Tibial artery (tissue), 4 donors: ENCODE measurements around the gene FAM120B.

Experiments
- DNase-seq, 2 donors: peaks; one replicate each; pipeline ENCODE4 v3.0.0-alpha.2; 2019
- H3K27ac ChIP-seq, 2 donors: fragments of 200-600 bp; sonication (generic) in 1 of 2; 1 replicate in 1 of 2; 2 replicates in 1 of 2; pipeline ENCODE4 v1.5.1; 2018 to 2019; ENCODE audit warnings: mild to moderate bottlenecking in 1 of 2
- H3K27me3 ChIP-seq, 2 donors: fragments of 200-600 bp; sonication (generic) in 1 of 2; one replicate each; pipeline versions ENCODE4 v1.5.1 to v1.6.0; 2016 to 2019
- H3K36me3 ChIP-seq, 3 donors: fragments of 200-600 bp; sonication (generic) in 2 of 3; one replicate each; pipeline ENCODE4 v1.5.1; 2016 to 2019; ENCODE audit warnings: mild to moderate bottlenecking in 2 of 3
- H3K4me1 ChIP-seq, 4 donors: fragments of 200-600 bp; sonication (generic) in 2 of 4; 1 replicate in 3 of 4; 2 replicates in 1 of 4; pipeline ENCODE4 v1.5.1; 2016 to 2019
- H3K4me3 ChIP-seq, 2 donors: fragments of 200-600 bp; sonication (generic) in 1 of 2; 1 replicate in 1 of 2; 2 replicates in 1 of 2; pipeline ENCODE4 v1.5.1; 2018 to 2019; ENCODE audit warnings: mild to moderate bottlenecking in 2 of 2
- H3K9me3 ChIP-seq, 3 donors: fragments of 200-600 bp; sonication (generic) in 1 of 3; one replicate each; pipeline ENCODE4 v1.5.1; 2016 to 2019
- CTCF ChIP-seq, 2 experiments: fragments of 200-600 bp in 1 of 2; fragments of 450-650 bp in 1 of 2; IDR thresholded peaks; one replicate each; pipeline ENCODE4 v1.5.1; 2017 to 2019; ENCODE audit warnings: antibody characterized with exemption in 2 of 2, mild to moderate bottlenecking in 1 of 2, moderate library complexity in 1 of 2
- intact Hi-C: fragments of 100-400 bp; cut with DNase I; formaldehyde crosslinking; loops from one replicate; pipeline ENCODE4 v1.15.0; 2023; ENCODE audit warnings: low total_unique reads

Gene FAM120B

GRCh38 chr6:170368544-170368943 is 62.0 kb downstream of the FAM120B start:
- no peaks in the 10 kb centered on the region for H3K9me3 ChIP-seq
- no peak for DNase-seq
- no peak overlapping the region for H3K27ac ChIP-seq
- peaks cover 0 to under 1% (median 0%) of the 10 kb centered on the region in 4 donors for H3K4me1 ChIP-seq
- no peaks in the 10 kb centered on the region for H3K27me3 ChIP-seq
- intact Hi-C loops: no loop called here
- H3K4me3 ChIP-seq: no peak overlapping the region
- TF ChIP-seq CTCF (IDR thresholded peaks at IDR 0.05): no peak
- peaks cover 2 to 44% (median 23%) of the 10 kb centered on the region in 3 donors for H3K36me3 ChIP-seq

GRCh38 chr6:170369403-170369802 is 62.8 kb downstream of the FAM120B start:
- intact Hi-C loops: no loop called here
- no peak for TF ChIP-seq CTCF (IDR thresholded peaks at IDR 0.05)
- Histone ChIP-seq H3K9me3 (no peaks in the 10 kb centered on the region), H3K4me1 (peaks cover 0 to 5% (median 0%) of the 10 kb centered on the region in 4 donors), H3K27me3 (no peaks in the 10 kb centered on the region), H3K4me3 (no peak overlapping the region), H3K27ac (no peak overlapping the region), H3K36me3 (peaks cover 0 to 35% (median 26%) of the 10 kb centered on the region in 3 donors)
- no peak for DNase-seq

- no peak for DNase-seq
- TF ChIP-seq CTCF (IDR thresholded peaks at IDR 0.05): no peak
- H3K4me1 ChIP-seq: peaks cover 0 to 5% (median 0%) of the 10 kb centered on the region in 4 donors
- H3K4me3 ChIP-seq: no peak overlapping the region
- H3K36me3 ChIP-seq: peaks cover 0 to 42% (median 33%) of the 10 kb centered on the region in 3 donors
- no peak overlapping the region for H3K27ac ChIP-seq
- no peaks in the 10 kb centered on the region for H3K27me3 ChIP-seq
- no peaks in the 10 kb centered on the region for H3K9me3 ChIP-seq
- intact Hi-C loops: no loop called here
Observed at GRCh38 chr6:170370416-170370815, 63.9 kb downstream of the FAM120B start.

GRCh38 chr6:170371080-170371479 is 64.5 kb downstream of the FAM120B start:
- Histone ChIP-seq H3K4me1 (peaks cover 0 to 5% (median 0%) of the 10 kb centered on the region in 4 donors), H3K9me3 (no peaks in the 10 kb centered on the region), H3K36me3 (peaks cover 0 to 45% (median 40%) of the 10 kb centered on the region in 3 donors), H3K27me3 (no peaks in the 10 kb centered on the region), H3K27ac (no peak overlapping the region), H3K4me3 (no peak overlapping the region)
- intact Hi-C loops: no loop called here
- no peak for TF ChIP-seq CTCF (IDR thresholded peaks at IDR 0.05)
- DNase-seq: no peak

- peaks cover 0 to 5% (median 0%) of the 10 kb centered on the region in 4 donors for H3K4me1 ChIP-seq
- no peak for TF ChIP-seq CTCF (IDR thresholded peaks at IDR 0.05)
- intact Hi-C loops: no loop called here
- no peaks in the 10 kb centered on the region for H3K9me3 ChIP-seq
- no peaks in the 10 kb centered on the region for H3K27me3 ChIP-seq
- no peak overlapping the region for H3K4me3 ChIP-seq
- no peak overlapping the region for H3K27ac ChIP-seq
- H3K36me3 ChIP-seq: peaks cover 0 to 50% (median 45%) of the 10 kb centered on the region in 3 donors
- DNase-seq: no peak
Observed at GRCh38 chr6:170371588-170371987, 65.0 kb downstream of the FAM120B start.
